Body of pancreas (tissue), 4 donors: ENCODE results near the gene PSMD1. TPM values are rescaled to one million over a fixed set of nuclear protein-coding genes. Genes with fewer than 3 reads are reported as not detected.
"Not testable (repeated sequence)": the region's sequence is repeated elsewhere in the genome, so short reads cannot be mapped to it uniquely, and the experiment has no call there.

Experiments
- ATAC-seq: fragments of 150-250 bp; one replicate; pipeline ENCODE4 v1.9.1; 2016
- DNase-seq, 4 donors: peaks; one replicate each; pipeline ENCODE4 v3.0.0-alpha.2; 2019
- H3K27ac ChIP-seq, 4 donors: fragments of 200-600 bp; sonication (generic); 1 replicate in 3 of 4; 2 replicates in 1 of 4; pipeline versions ENCODE4 v1.5.1 to v1.6.1; 2016 to 2019; ENCODE audit warnings: mild to moderate bottlenecking in 1 of 4, mixed read lengths in 1 of 4, moderate library complexity in 1 of 4
- H3K27me3 ChIP-seq, 2 donors: fragments of 200-600 bp; sonication (generic); one replicate each; pipeline ENCODE4 v1.6.0; 2016; ENCODE audit warnings: mild to moderate bottlenecking in 1 of 2
- H3K36me3 ChIP-seq, 2 donors: fragments of 200-600 bp; sonication (generic); replicated peaks in 1 of 2; 2 replicates each; pipeline ENCODE4 v1.5.1; 2016; ENCODE audit warnings: low read depth in 2 of 2; ENCODE audit not compliant: insufficient read depth in 1 of 2
- H3K4me1 ChIP-seq: fragments of 200-600 bp; sonication (generic); one replicate; pipeline ENCODE4 v1.6.0; 2016
- H3K4me3 ChIP-seq, 2 donors: fragments of 200-600 bp; sonication (generic); 1 replicate in 1 of 2; 2 replicates in 1 of 2; pipeline ENCODE4 v1.5.1; 2016 to 2019
- H3K9me3 ChIP-seq, 3 donors: fragments of 200-600 bp; sonication (generic); 1 replicate in 2 of 3; 2 replicates in 1 of 3; pipeline ENCODE4 v1.5.1; 2016
- CTCF ChIP-seq, 7 experiments: fragments of 450-650 bp in 4 of 7; fragments of 200-600 bp in 3 of 7; sonication (generic) in 3 of 7; IDR thresholded peaks; one replicate each; pipeline ENCODE4 v1.5.1; 2016 to 2019; ENCODE audit warnings: antibody characterized with exemption in 7 of 7
- POLR2A ChIP-seq, 3 donors: fragments of 450-650 bp; IDR thresholded peaks; one replicate each; pipeline ENCODE4 v1.6.1; 2016; ENCODE audit warnings: antibody characterized with exemption in 3 of 3, mild to moderate bottlenecking in 2 of 3
- WGBS, 2 donors: methylation state at CpG; one replicate each; pipeline ENCODE4 v1.1.5; 2017; 5-methylcytosine and 5-hydroxymethylcytosine counted together
- intact Hi-C: fragments of 100-400 bp; cut with DNase I; formaldehyde crosslinking; loops from one replicate; pipeline ENCODE4 v1.15.1; 2023
- total RNA-seq, 2 donors: library from RNA; depleted of rRNA; stranded (reverse); fragments of >200 nt; gene quantifications; one replicate each; pipeline ENCODE4 v1.1.0, GENCODE V29; 2016

Gene PSMD1
- total RNA-seq, 2 donors from 2014 or later = 20.5 to 27.4 TPM

- Histone ChIP-seq H3K9me3 (no peaks in the 10 kb centered on the region), H3K4me1 (no peaks in the 10 kb centered on the region), H3K27me3 (no peaks in the 10 kb centered on the region), H3K36me3 (peaks cover 7 to 39% of the 10 kb centered on the region in 2 donors), H3K27ac (no peak overlapping the region), H3K4me3 (no peak overlapping the region)
- ATAC-seq = no peak
- WGBS, 2 donors = 78 to 93% methylated on average over 1 of the region's 1 CpG
- no peak for DNase-seq
- TF ChIP-seq POLR2A (IDR thresholded peaks at IDR 0.05) (no peak), CTCF (IDR thresholded peaks at IDR 0.05) (no peak)
- intact Hi-C loops = no loop called here
Measured at GRCh38 chr2:231084565-231084964, 27.9 kb downstream of the PSMD1 start.

GRCh38 chr2:231088754-231089153 is 32.1 kb downstream of the PSMD1 start:
- Histone ChIP-seq H3K9me3 (no peaks in the 10 kb centered on the region), H3K4me3 (no peak overlapping the region), H3K27me3 (no peaks in the 10 kb centered on the region), H3K4me1 (no peaks in the 10 kb centered on the region), H3K36me3 (peaks cover 7 to 22% of the 10 kb centered on the region in 2 donors), H3K27ac (no peak overlapping the region)
- WGBS, 2 donors = 48 to 54% methylated on average over 4 of the region's 4 CpGs
- intact Hi-C loops = no loop called here
- no peak for DNase-seq
- TF ChIP-seq CTCF (IDR thresholded peaks at IDR 0.05) (no peak), POLR2A (IDR thresholded peaks at IDR 0.05) (no peak)
- ATAC-seq = no peak

GRCh38 chr2:231093933-231094332 is 37.3 kb downstream of the PSMD1 start:
- ATAC-seq = no peak
- no peak overlapping the region for H3K27ac ChIP-seq
- 89 to 94% methylated on average over 5 of the region's 5 CpGs for WGBS, 2 donors
- intact Hi-C loops = no loop called here
- TF ChIP-seq CTCF (IDR thresholded peaks at IDR 0.05) (no peak), POLR2A (IDR thresholded peaks at IDR 0.05) (no peak)
- H3K4me3 ChIP-seq = no peak overlapping the region
- H3K27me3 ChIP-seq = no peaks in the 10 kb centered on the region
- H3K9me3 ChIP-seq = peaks cover 0 to 7% (median 0%) of the 10 kb centered on the region in 3 donors
- H3K36me3 ChIP-seq = peaks cover 0 to 1% of the 10 kb centered on the region in 2 donors
- no peak for DNase-seq
- H3K4me1 ChIP-seq = no peaks in the 10 kb centered on the region

GRCh38 chr2:231094736-231095346 is 38.2 kb downstream of the PSMD1 start:
- DNase-seq (no peak), ATAC-seq (no peak)
- Histone ChIP-seq H3K27ac (no peak overlapping the region), H3K27me3 (no peaks in the 10 kb centered on the region), H3K4me1 (no peaks in the 10 kb centered on the region), H3K4me3 (no peak overlapping the region), H3K9me3 (peaks cover 0 to 12% (median 0%) of the 10 kb centered on the region in 3 donors), H3K36me3 (peaks cover 0 to 1% of the 10 kb centered on the region in 2 donors)
- intact Hi-C loops = no loop called here
- TF ChIP-seq CTCF (IDR thresholded peaks at IDR 0.05) = no peak
- no peak for TF ChIP-seq POLR2A (IDR thresholded peaks at IDR 0.05)
- 63 to 71% methylated on average over 4 of the region's 4 CpGs for WGBS, 2 donors

GRCh38 chr2:231099918-231100317 is 43.3 kb downstream of the PSMD1 start:
- intact Hi-C loops = no loop called here
- no peak for ATAC-seq
- TF ChIP-seq POLR2A (IDR thresholded peaks at IDR 0.05) = no peak
- no peak for TF ChIP-seq CTCF (IDR thresholded peaks at IDR 0.05)
- Histone ChIP-seq H3K27ac (no peak overlapping the region), H3K36me3 (no peaks in the 10 kb centered on the region), H3K27me3 (no peaks in the 10 kb centered on the region), H3K4me3 (no peak overlapping the region), H3K4me1 (no peaks in the 10 kb centered on the region), H3K9me3 (peaks cover 0 to 18% (median 0%) of the 10 kb centered on the region in 3 donors)
- DNase-seq = peak in 1 of 4 donors; percentile 15
- WGBS, 2 donors = 95% methylated on average over 8 of the region's 8 CpGs

- H3K9me3 ChIP-seq = peaks cover 0 to 18% (median 0%) of the 10 kb centered on the region in 3 donors
- ATAC-seq, H3K4me3 ChIP-seq, H3K27ac ChIP-seq, H3K36me3 ChIP-seq, intact Hi-C loops, DNase-seq, H3K4me1 ChIP-seq, H3K27me3 ChIP-seq: not testable (repeated sequence)
- 95 to 100% methylated on average over 2 of the region's 2 CpGs for WGBS, 2 donors
Measured at GRCh38 chr2:231100321-231100720, 43.7 kb downstream of the PSMD1 start.
